Measurements from ENCODE around the gene SLX4IP.

Gene SLX4IP

DNA sequence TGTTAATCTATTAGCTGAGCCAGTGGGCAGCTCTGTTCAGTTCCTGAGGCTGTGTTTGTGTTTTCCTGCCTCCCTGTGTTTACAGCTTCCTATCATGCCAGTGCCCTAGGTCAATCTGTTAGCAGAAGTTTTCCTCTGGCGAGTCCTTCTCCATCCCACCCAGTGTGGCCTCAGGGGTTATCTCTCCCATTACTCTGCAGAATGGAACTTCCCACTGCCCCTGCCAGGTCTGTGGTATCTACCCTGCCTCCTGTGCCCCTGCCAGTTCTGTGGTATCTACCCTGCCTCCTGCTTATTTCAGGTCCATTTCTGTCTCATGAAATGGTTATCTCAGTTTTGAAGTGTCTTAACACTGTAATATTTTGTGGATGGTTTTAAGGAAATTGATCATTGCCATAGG lies 63.1 kb downstream of the SLX4IP start:
- no peak for DNase-seq

DNA sequence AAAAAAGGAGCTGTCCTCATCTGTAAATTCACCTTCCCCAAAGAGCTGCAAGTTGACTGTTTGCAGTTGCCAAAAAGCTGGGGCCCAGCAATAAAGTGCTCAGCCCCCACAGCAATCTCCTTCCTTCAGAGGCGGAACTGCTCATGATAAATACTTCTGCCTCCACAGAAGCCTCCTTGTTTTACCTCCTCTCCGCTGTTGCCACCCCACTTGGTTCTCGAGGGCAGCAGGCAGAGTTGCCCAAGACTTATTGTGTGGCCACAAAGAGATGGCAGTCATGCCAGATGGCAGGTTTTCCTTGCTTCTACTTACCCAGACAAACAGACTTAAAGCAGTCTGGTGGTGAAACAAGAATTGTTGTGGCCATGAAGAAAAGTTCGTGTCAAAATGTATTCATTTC lies 66.3 kb downstream of the SLX4IP start:
- DNase-seq = no peak

DNA sequence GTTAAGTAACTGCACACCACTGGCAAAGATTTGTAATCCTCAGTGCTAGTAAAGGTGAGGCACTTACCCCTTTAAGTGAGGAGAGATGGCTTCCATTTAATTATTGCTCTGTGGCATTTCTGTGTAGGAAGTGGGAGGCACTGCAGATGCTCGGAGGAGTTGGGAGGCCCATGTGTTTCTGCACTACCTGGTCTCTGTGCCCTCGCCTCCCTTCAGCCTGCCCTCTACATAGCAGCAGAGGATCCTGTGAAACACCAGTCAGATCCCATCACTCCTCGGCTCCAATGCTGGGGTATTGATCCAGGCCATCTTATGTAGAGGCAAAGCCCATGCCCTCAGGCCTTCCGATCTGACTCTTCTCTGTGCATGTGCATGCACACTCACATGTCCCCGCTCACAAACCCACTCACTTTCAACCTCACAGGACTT lies 67.0 kb downstream of the SLX4IP start:
- peak; percentile 12 for DNase-seq

DNA sequence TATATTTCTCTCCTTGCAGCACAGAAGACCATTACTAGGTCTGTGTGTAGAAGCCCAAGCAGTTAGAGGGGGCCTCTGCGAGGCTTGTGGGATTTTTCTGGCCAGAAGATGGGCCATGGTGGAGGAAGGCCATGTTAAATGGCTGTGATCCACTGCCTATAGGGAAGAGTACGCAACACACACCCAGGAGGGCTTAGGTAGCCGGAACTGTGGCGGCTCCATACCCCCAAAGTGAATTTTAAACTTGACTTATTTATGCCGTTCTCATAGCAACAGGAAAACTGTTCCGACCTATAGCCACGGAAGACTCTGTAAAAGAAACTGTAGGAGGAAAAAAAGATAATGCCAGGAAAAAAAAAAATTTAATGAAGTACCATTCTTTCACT lies 69.5 kb downstream of the SLX4IP start:
- DNase-seq = no peak

DNA sequence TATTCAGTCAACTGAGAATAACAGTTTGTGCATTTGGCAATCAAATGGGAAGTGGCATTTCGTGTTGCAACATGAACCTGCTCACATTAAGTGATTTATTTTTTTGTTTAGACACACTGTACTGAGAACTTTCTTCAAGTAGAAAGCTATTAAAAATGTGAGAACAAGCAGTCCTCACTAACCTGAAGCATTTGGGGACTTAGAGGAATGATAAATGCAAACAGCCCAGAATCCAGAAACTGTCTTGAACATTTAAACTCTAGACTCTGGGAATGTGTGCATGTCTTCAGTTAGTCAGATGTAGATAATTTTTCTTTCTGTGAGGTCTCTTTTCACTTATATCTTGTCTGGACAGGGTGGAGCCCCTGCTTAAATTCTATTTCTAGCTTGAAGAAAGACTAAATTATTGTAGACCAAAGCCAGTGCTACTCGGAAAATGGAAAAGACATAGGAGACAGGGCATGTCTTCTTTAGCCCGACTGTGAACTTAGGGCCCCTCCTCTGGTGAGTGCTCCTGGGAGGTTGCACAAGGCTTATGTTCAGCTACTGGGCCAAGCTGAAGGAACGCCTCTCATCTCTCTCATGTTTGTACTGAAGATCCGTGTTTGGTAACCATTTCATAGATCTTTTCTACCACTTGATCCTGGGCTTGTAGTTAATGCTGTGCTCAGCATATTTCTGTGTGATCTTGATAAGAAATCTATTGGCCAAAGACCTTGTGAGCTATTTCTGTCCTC lies 70.1 kb downstream of the SLX4IP start:
- DNase-seq = no peak

DNA sequence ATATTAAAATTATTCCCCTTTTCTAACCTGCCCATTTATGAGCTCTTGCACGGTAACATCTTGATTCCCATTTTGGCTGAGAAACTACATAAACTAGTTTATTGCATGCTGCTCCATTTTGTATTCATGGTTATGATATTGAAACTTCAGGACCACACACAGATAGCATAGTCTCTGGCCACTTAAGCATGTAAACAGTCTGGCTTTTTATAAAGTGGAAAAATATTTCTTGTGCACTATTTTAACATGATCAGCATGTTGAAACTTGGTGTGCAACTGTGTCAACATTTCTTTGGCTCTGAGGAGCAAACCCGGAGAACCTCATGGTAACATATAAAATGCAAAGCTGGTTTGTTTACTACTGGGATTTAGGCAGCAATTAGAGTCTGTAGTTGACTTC lies 70.7 kb downstream of the SLX4IP start:
- no peak for DNase-seq

DNA sequence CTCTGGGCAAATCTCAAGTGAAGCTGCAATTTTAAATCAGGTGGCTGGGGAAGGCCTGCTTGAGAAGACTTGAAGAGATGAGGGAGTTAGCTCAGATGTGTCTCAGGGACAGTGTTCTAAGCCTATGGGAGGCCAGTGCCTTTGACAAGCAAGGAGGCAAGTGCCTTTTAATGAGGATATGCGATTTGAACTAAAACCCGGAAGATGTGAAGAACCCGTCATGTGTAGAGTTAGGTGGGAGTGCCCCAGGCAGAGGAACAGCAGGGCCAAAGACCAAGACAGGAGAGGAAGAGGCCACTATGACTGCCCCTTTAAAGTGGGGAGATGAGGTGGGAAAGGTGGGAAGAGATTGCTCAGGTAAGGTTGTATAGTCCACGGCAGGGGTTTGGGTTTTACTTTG lies 71.9 kb downstream of the SLX4IP start:
- DNase-seq = no peak

DNA sequence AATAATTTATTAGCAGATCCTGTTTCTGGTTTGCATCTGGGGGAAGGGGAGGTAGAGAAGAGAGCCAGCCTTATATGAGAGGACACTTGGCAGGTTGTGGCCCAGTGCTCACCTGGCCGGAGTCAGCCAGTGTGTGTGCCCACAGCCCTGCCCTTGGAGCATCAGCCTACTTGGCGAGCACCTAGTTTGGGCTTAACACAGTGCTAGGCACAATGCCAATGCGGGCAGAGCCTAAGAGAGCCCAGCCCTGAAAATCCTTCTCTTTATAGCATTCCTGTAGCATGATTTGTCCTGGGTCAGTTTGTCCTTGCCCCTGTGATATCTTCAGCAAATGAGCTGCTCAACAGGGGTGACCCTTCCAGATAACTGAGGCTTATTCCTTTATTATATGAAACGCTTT lies 73.0 kb downstream of the SLX4IP start:
- no peak for DNase-seq

DNA sequence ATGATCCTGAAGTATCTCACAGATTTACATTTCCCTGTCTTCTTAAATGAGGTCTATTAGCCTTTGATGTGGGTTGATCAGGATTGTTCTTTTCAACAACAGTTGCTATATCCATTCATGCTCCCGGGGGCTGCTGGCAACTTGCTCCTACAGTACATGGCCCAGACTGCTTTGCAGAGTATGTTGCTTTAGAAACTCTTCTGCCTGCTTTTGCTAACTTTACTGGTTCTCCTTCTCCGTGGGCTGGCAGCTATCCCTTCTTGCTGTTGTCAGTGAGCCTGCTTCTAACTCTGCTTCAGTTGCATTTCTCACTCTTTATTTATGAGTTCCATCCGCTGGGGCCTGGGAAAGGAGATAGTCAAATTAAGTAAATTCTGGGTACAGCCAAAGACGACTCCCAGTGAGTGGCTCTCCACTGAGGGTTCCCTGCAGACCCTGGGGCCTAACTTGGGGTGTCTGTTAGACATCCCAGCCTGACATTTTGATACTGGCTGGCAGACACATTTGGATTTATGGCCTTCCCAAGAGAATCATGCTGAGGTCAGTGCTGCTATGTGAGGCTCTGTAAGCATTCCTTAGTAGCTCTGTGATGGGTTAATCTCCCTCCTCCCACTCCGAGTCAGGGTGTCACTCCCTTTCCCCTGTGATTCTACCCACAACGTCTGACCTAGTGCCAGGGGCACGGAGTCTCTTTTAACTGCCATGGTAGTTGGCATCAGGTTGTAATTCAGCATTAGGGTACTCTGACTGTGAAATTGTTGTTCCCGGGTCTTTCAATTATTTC lies 73.6 kb downstream of the SLX4IP start:
- DNase-seq = no peak

DNA sequence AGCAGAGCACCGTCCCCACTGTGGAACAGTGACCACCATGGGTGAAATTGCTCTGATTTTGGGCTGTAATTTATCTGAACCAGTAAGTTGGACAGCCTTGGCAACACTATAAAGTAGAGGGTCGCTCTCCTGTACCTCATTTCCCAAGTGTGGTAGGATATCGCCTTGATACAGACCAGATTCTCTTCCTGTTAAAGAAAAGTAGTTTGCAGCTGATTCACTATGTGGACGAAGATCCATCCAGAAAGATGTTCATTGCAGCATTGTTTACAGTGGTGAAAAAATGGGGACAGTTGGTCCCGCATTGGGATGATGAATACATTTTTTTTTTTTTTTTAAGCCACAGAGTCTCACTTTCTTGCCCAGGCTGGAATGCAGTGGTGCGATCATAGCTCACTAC lies 74.3 kb downstream of the SLX4IP start:
- DNase-seq = no peak

DNA sequence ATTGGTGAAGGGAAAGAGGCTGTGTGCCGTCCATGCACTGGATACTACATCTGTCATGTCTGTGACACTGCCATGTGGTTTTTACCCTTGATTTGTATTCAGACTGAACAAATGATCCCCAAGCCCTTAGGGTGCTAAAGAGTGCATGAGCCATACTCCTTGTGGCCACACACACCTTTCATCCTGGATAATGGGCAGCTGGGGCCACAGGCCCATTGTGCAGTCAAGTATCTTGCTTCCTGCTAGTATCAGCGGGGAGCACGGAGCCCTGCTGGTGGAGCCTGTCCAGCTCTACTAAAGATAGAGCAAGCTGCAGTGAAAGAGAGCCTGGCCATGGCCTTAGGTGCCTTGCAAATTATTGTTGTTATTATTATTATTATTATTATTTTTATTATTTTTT lies 75.1 kb downstream of the SLX4IP start:
- DNase-seq = no peak

DNA sequence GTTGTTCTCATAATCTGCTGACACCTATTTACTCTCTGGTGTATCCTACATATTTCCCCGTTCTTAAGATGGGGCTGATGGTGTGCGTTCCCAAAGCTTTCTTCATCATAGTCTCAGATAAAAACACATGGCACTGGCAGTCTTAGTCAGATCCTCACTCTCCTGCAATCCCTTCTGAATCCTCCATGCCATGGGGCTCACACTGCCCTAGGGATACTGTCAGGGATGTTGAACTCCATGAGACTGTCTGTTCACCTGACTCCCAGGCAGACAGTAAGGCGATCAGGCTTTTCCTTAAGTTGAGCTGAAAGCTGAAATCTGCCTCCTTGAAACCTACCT lies 76.0 kb downstream of the SLX4IP start:
- no peak for DNase-seq

DNA sequence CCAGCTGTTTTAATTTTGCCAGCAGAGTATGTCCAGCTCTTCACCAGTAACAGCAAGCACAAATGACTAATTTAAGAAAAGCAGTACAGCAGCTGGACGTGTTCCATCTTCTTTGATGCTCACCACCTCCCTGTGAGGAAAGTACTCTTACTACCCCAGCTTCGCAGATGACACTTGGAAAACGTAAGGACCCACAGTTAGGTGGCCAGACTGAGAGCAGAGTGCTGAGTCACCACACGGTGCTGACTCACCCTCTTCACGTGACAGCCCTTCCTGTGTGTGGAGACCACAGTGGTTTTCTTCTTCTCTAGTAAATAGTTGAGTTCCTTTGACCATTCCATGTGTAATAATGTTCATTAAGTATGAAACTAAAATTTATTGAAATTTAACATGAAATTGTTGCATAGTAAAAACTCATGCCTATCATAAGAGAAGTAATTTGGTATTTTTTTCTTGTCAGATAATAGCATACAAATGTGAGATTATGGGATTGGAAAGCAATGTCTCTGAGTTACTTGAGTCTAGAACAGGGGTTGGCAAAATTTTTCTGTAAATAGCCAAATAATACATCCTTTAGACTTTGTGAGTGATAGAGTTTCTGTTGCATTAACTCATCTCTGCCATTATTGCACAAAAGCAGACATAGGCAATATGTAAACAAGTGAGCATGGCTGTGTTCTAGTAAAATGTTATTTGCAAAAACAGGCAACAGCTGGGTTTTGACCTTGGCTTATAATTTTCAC lies 76.6 kb downstream of the SLX4IP start:
- DNase-seq = peak; percentile 73

DNA sequence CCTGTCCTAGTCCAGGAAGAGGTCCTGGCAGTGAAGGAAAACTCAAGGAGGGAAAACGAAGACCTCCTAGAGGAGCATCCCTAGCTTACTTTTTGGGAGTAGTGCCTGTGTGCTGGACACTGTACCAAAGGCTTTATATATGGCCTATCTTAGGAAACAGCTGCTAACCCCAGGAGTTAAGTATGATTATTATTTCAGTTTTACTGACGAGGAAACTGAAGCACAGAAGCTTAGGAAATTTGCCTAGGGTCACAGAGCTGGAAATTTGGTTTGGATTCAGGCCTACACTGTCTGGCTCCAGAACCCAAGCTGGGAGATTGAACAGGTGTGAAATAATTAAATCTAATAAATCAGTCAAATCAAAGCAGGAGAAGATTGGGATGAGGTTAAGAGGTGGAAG lies 78.0 kb downstream of the SLX4IP start:
- no peak for DNase-seq

DNA sequence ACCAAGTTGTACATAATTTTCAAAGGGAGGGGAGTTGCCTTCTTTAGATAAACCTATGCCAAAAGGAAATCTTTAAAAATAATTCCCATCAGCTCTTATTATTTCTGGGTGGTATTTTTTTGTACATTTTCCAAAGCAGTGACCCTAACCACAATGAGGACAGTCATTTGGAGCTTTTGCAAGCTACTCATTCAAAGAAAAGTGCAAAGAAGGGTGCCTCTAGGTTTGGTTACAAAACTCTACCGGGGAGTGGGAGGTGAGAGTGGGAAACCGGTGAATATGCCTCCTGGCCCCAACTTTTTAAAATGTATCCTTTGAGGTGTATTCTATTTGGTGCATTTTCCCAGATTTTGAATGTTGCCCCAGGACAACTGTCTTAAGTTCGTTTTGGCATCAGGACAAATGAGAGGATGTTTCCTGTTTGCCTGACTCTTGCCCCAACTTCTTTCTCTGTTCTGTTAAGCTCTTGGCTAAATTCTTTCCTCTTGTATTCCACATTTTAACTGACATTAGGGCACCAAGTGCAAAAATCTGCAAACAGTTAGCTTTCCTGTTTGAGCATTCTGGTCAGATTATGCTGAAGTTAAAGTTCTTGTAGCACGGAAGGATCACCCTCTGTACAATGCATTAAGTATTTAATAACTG lies 78.9 kb downstream of the SLX4IP start:
- no peak for DNase-seq

DNA sequence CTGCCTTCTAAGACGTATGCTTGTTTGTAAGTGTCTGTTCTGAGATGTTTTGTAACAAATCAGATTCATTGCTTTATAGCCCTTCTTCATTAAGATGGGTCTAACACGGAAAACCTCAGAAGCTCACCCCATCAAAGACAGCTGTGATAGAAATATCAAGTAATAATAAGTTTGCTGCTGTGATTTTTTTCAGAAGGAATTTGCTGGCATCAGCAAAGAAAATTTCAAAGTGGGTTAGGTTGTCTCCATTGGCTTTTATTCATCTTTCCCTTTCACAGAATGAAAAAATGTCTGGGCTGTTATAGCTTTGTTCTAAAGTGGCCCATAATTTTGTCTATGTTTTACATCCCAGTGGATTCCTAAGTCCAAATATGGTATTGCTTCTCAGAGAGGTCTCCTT lies 81.4 kb downstream of the SLX4IP start:
- DNase-seq = no peak

DNA sequence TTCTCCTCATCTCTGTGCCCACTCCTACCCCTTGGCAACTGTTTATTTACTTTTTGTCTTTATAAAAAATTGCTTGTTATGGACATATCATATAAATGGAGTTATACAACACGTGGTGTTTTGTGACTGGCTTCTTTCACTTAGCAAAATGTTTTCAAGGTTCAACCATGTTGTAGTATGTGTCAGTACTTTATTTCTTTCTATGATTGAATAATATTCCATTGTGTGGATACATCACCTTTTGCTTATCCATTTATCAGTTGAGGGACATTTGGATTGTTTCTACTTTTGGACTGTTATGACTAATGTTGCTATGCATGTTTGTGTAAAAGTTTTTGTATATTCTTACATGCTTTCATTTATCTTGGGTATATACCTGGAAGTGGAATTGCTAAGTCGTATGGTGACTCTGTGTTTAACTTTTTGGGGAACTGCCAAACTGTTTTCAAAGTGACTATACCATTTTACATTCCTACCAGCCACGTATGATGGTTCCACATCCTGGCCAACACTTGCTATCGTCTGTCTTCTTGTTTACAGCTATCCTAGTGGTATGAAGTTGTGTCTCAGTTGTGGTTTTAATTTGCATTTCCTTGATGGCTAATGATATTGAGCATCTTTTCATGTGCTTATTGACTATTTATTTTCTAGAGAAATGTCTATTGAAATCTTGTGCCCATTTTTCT lies 84.4 kb downstream of the SLX4IP start:
- no peak for DNase-seq

DNA sequence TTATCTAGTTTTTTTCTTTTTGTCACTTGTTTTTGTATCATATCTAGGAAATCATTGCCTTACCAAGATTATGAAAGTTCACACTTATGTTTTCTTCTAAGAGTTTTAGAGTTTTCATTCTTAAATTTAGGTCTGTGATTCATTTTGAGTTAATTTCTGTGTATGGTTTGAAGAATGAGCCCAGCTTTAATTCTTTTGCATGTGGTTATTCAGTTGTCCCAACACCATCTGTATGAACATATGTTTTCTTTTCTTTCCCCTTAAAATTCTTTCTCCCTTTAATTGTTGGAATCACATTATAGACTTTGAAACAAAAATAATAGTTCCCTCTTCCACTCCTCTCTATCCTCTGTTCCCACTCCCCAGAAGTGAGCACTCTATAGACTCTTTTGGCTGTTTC lies 85.4 kb downstream of the SLX4IP start:
- no peak for DNase-seq

DNA sequence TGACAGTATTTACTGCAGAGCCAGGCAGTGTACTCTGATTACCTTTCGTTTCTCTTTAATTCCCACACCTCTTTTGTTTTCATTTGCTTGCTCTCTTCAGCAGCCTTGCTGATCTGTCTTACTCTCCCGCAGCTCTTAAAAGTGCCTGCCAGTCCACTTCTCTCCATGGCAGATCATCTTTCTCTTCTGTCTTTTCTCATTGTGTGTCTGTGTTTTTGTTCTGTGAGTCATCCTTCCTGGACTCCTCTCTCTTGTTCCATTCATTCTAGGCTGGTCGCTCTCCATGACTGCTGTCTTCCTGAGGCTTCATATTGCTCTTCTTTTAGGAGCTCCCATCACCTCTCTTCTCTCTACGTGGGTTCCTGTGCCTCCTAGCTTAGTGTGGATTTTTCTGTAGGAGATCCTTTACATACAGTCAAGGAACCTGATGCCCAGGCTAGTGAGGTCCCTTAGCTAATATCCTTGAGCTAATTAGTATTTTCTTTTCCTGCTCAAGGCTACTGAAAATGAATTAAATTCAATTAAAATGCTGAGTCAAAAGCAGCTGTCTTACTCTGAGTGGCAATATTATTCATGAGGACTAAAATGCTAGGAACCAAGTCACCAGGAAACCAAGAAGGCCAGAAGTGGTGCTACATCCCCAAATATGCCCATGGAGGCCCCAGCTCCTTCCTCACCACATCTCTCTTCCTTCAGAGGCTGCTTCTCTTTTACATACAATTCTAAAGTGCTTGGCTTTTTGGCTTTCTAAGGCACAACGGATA lies 86.1 kb downstream of the SLX4IP start:
- DNase-seq = no peak

DNA sequence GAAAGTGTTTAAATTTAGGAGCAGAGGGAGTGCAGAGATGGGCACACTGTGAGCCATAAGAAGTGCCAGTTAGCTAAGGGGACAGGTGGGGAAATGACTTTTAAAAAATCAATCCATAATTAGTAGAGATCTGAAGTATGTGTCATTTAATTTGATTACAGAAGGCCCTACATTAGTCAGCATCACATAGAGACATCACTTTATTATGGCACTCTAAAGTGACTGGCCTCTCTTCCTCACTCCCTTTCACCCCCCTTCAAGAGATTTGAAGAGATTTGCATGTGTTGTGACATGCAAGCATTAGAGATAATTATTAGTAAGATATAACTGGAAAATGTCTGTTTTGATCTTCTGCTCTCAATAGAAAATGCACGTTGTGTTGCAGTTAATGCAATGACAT lies 86.7 kb downstream of the SLX4IP start:
- DNase-seq = no peak

DNA sequence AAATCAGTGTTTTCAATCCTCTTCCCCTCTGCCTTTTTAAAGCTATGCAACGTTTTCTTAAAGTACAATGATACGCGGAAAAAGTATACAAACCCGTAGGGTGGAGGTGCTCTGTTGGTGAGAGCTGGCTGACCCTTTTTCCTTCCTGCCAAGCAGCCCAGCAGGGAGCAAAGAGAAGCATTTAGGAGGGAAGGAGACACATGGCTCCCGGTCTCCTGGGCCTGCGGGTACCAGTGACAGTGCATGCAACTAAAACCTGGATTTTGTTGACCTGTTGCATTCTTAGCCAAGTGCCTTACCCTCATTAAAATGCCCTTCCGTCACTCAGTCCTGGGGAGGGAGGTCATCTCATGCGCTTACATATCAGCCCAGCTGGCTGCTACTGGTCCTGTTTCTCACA lies 87.2 kb downstream of the SLX4IP start:
- DNase-seq = no peak

DNA sequence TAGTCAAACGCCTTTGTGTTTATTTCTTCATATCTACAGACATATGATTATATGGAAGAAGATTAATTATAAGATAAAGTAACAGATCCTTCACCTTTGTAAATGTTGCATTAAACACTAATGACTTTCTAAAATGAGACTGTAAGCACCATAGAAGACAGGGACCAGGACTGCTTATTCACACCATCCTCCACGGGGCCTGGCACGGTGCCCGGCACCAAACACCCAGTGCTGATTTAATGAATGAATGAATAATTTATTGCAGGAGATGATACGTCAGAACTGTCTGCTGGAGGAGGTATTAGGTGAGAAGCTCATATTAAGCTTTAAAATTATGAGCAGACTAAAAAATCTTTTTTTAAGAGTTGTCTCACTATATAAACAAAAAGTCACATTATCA lies 88.3 kb downstream of the SLX4IP start:
- no peak for DNase-seq

All from stimulated activated CD4-positive, alpha-beta T cell treated with anti-CD3 and anti-CD28 coated beads, Interleukin-4, amount 100 ng/mL, for 24 hours (primary cell).